WTC11 (cell line): ENCODE data around the gene TAMALIN. TPM values are rescaled to one million over a fixed set of nuclear protein-coding genes. Genes with fewer than 3 reads are reported as not detected.

Experiments used
- ATAC-seq: fragments of 200-7000 bp; cut with Tn5 transposase; 2 replicates; pipeline ENCODE4 v1.10.0; 2021; ENCODE audit warnings: mild to moderate bottlenecking, moderate library complexity
- CTCF ChIA-PET: fragments of 300-600 bp; sonication (Branson Sonifier 250); formaldehyde crosslinking; loops from one replicate; lab custom pipeline; 2021; ENCODE audit warnings: antibody characterized with exemption; lab: Charles Lee
- POLR2A ChIA-PET: fragments of 350-600 bp; sonication (Branson Sonifier 250); formaldehyde crosslinking; loops from one replicate; lab custom pipeline; 2021; ENCODE audit warnings: antibody characterized with exemption; lab: Charles Lee
- DNase-seq: peaks from one replicate; pipeline ENCODE4 v3.0.0; 2021; ENCODE audit warnings: low spot score
- H3K27ac Mint-ChIP-seq: 2 replicates; pipeline ENCODE4 v1.8.0; 2021; ENCODE audit warnings: mixed read lengths
- H3K27me3 Mint-ChIP-seq: 2 replicates; pipeline ENCODE4 v1.8.0; 2021; ENCODE audit warnings: low read depth, mild to moderate bottlenecking, moderate library complexity, mixed read lengths
- H3K36me3 Mint-ChIP-seq: 2 replicates; pipeline ENCODE4 v1.8.0; 2021; ENCODE audit warnings: mixed read lengths
- H3K4me1 Mint-ChIP-seq: 2 replicates; pipeline ENCODE4 v1.8.0; 2022; ENCODE audit warnings: mixed read lengths
- H3K4me3 Mint-ChIP-seq: 2 replicates; pipeline ENCODE4 v1.8.0; 2021; ENCODE audit warnings: mild to moderate bottlenecking, moderate library complexity, mixed read lengths
- H3K9me3 Mint-ChIP-seq: 2 replicates; pipeline ENCODE4 v1.8.0; 2021; ENCODE audit warnings: mixed read lengths
- AR ChIP-seq: fragments of 250-450 bp; sonication (Bioruptor Pico); IDR thresholded peaks from 2 replicates; pipeline ENCODE4 v1.9.0; 2021; ENCODE audit warnings: mild to moderate bottlenecking
- CTCF ChIP-seq: fragments of 200-600 bp; IDR thresholded peaks from 2 replicates; pipeline ENCODE4 v1.8.0; 2022; ENCODE audit warnings: antibody characterized with exemption
- FOXJ3 ChIP-seq: sonication (generic); formaldehyde crosslinking; IDR thresholded peaks from 2 replicates; pipeline ENCODE4 v1.9.0; 2021; ENCODE audit warnings: missing genetic modification reagents, mild to moderate bottlenecking, borderline replicate concordance
- GTF2I ChIP-seq: fragments of 250-450 bp; sonication (Bioruptor Pico); conservative IDR thresholded peaks from 2 replicates; pipeline ENCODE4 v1.4.0; 2021; ENCODE audit warnings: mild to moderate bottlenecking
- KAT7 ChIP-seq: sonication (generic); formaldehyde crosslinking; IDR thresholded peaks from 2 replicates; pipeline ENCODE4 v1.8.1; 2023; ENCODE audit warnings: missing genetic modification reagents, mild to moderate bottlenecking, borderline replicate concordance
- MXD4 ChIP-seq: fragments of 250-450 bp; sonication (Bioruptor Pico); IDR thresholded peaks from 2 replicates; pipeline ENCODE4 v1.8.0; 2021; ENCODE audit warnings: mild to moderate bottlenecking, moderate library complexity, borderline replicate concordance
- NR1H2 ChIP-seq: sonication (generic); formaldehyde crosslinking; IDR thresholded peaks from 2 replicates; pipeline ENCODE4 v1.9.0; 2021; ENCODE audit warnings: mild to moderate bottlenecking, moderate library complexity, missing genetic modification reagents
- SOX15 ChIP-seq: fragments of 250-450 bp; sonication (Bioruptor Pico); IDR thresholded peaks from 2 replicates; pipeline ENCODE4 v1.9.0; 2021; ENCODE audit warnings: mild to moderate bottlenecking
- TEAD1 ChIP-seq: sonication (generic); formaldehyde crosslinking; IDR thresholded peaks from 2 replicates; pipeline ENCODE4 v1.8.0; 2022; ENCODE audit warnings: mild to moderate bottlenecking, missing genetic modification reagents
- USF2 ChIP-seq: sonication (generic); formaldehyde crosslinking; IDR thresholded peaks from 2 replicates; pipeline ENCODE4 v1.8.1; 2023; ENCODE audit warnings: mild to moderate bottlenecking, missing genetic modification reagents, moderate library complexity
- ZBTB43 ChIP-seq: sonication (generic); formaldehyde crosslinking; IDR thresholded peaks from 2 replicates; pipeline ENCODE4 v1.8.1; 2023; ENCODE audit warnings: mild to moderate bottlenecking, missing genetic modification reagents
- ZNF232 ChIP-seq: sonication (generic); formaldehyde crosslinking; IDR thresholded peaks from 2 replicates; pipeline ENCODE4 v1.8.0; 2022; ENCODE audit warnings: mild to moderate bottlenecking, missing genetic modification reagents
- ZNF317 ChIP-seq: sonication (generic); formaldehyde crosslinking; IDR thresholded peaks from 2 replicates; pipeline ENCODE4 v1.8.1; 2023; ENCODE audit warnings: low read depth, mild to moderate bottlenecking, moderate library complexity, missing genetic modification reagents, borderline replicate concordance
- ZNF396 ChIP-seq: fragments of 250-450 bp; sonication (Bioruptor Pico); IDR thresholded peaks from 2 replicates; pipeline ENCODE4 v1.8.0; 2021; ENCODE audit warnings: mild to moderate bottlenecking, moderate library complexity, borderline replicate concordance
- ZNF425 ChIP-seq: fragments of 250-450 bp; sonication (Bioruptor Pico); conservative IDR thresholded peaks from 2 replicates; pipeline ENCODE4 v1.9.0; 2021; ENCODE audit warnings: mild to moderate bottlenecking
- total RNA-seq: library from RNA; stranded (reverse); gene quantifications from 3 replicates; pipeline ENCODE4 v1.2.3, GENCODE V29; 2021
- TF ChIP-seq, protein P1 (sequence below): fragments of 250-450 bp; sonication (Bioruptor Pico); IDR thresholded peaks from 2 replicates; pipeline ENCODE4 v1.9.0; 2021; ENCODE audit warnings: moderate library complexity, mild to moderate bottlenecking, inconsistent platforms, borderline replicate concordance
- TF ChIP-seq, protein P2 (sequence below): sonication (generic); formaldehyde crosslinking; IDR thresholded peaks from 2 replicates; pipeline ENCODE4 v1.8.0; 2023; ENCODE audit warnings: missing genetic modification reagents, mild to moderate bottlenecking, borderline replicate concordance

TAMALIN gene
- total RNA-seq, 1 experiment from 2014 or later, result 6.1 TPM

DNA sequence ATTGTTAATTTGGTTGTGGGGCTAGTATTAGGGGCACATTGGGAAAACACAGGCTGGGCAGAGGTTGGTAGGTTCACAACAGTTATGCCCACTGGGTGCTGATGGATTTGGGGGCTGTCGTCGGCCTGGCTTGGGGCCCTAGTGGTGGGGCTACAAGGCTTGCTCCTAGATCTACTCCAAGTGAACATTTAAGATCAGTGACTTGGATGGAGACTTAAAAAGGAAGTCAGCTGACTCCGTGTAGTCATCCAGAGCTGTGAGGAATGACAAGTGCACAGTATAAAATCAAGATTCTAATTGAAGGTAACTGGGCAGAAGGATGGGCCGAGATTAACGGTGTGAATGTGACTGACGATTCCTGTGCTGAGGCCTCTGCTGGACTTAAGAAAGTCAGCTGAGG lies 31.7 kb downstream of the TAMALIN start:
- DNase-seq (no peak), ATAC-seq (no peak)
- Mint-ChIP-seq H3K4me3 (peak overlapping the region; percentile 81), H3K4me1 (peaks cover 26% of the 10 kb centered on the region), H3K9me3 (no peaks in the 10 kb centered on the region), H3K27me3 (peaks cover 40% of the 10 kb centered on the region), H3K27ac (no peak overlapping the region; the same call in 1 of the 2 replicates), H3K36me3 (no peaks in the 10 kb centered on the region)
- CTCF ChIA-PET, result interaction anchor here (0.5 to 7.1 kb wide), 6 partner anchors 12 to 68 kb away, joined by 3 to 130 read pairs (median 4); partner anchors contain the start of gene ATG101
- no peak for TF ChIP-seq ZNF317 (CRISPR knock-in tag)
- TF ChIP-seq CTCF, result no peak
- TF ChIP-seq FOXJ3 (CRISPR knock-in tag), result no peak
- TF ChIP-seq USF2 (CRISPR knock-in tag), result no peak
- POLR2A ChIA-PET, result interaction anchor here (1.2 to 2.7 kb wide), 2 partner anchors 9 to 13 kb away, joined by 5 to 11 read pairs; partner anchors contain the start of gene NR4A1

DNA sequence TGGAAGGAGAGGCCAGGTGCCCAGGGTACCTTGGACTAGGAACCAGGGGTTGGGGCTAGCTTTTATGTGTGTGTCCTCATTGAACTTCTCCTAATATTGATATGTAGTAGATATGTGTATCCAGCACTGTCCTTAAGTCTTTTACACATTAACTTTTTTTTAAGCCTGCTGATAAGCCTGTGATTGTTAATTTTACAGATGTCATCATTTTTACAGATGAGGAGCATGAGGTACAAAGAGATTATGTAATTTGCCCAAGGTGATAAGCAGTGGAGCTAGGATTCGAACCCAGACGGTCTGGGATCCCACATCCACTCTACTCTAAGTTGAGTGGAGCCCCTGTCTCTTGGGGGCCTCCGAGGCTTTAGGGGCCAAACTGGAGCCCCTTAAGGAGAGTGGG lies 34.3 kb downstream of the TAMALIN start:
- DNase-seq, result no peak
- ATAC-seq, result no peak
- Mint-ChIP-seq H3K27ac (no peak overlapping the region), H3K4me3 (no peak overlapping the region), H3K36me3 (no peaks in the 10 kb centered on the region), H3K27me3 (peaks cover 14% of the 10 kb centered on the region), H3K4me1 (peaks cover 17% of the 10 kb centered on the region), H3K9me3 (no peaks in the 10 kb centered on the region)
- TF ChIP-seq KAT7 (CRISPR knock-in tag) (no peak), ZBTB43 (no peak), ZNF396 (CRISPR knock-in tag) (no peak), GTF2I (CRISPR knock-in tag) (no peak), NR1H2 (CRISPR knock-in tag) (no peak), ZNF425 (CRISPR knock-in tag) (no peak), TEAD1 (no peak), FOXJ3 (CRISPR knock-in tag) (no peak), SOX15 (CRISPR knock-in tag) (no peak), MXD4 (CRISPR knock-in tag) (no peak), ZNF232 (no peak), AR (CRISPR knock-in tag) (no peak)
- TF ChIP-seq, protein P1, sequence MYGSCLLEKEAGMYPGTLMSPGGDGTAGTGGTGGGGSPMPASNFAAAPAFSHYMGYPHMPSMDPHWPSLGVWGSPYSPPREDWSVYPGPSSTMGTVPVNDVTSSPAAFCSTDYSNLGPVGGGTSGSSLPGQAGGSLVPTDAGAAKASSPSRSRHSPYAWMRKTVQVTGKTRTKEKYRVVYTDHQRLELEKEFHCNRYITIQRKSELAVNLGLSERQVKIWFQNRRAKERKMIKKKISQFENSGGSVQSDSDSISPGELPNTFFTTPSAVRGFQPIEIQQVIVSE, result no peak
- TF ChIP-seq, protein P2, sequence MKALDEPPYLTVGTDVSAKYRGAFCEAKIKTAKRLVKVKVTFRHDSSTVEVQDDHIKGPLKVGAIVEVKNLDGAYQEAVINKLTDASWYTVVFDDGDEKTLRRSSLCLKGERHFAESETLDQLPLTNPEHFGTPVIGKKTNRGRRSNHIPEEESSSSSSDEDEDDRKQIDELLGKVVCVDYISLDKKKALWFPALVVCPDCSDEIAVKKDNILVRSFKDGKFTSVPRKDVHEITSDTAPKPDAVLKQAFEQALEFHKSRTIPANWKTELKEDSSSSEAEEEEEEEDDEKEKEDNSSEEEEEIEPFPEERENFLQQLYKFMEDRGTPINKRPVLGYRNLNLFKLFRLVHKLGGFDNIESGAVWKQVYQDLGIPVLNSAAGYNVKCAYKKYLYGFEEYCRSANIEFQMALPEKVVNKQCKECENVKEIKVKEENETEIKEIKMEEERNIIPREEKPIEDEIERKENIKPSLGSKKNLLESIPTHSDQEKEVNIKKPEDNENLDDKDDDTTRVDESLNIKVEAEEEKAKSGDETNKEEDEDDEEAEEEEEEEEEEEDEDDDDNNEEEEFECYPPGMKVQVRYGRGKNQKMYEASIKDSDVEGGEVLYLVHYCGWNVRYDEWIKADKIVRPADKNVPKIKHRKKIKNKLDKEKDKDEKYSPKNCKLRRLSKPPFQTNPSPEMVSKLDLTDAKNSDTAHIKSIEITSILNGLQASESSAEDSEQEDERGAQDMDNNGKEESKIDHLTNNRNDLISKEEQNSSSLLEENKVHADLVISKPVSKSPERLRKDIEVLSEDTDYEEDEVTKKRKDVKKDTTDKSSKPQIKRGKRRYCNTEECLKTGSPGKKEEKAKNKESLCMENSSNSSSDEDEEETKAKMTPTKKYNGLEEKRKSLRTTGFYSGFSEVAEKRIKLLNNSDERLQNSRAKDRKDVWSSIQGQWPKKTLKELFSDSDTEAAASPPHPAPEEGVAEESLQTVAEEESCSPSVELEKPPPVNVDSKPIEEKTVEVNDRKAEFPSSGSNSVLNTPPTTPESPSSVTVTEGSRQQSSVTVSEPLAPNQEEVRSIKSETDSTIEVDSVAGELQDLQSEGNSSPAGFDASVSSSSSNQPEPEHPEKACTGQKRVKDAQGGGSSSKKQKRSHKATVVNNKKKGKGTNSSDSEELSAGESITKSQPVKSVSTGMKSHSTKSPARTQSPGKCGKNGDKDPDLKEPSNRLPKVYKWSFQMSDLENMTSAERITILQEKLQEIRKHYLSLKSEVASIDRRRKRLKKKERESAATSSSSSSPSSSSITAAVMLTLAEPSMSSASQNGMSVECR, result no peak
- CTCF ChIA-PET, result interaction anchor here (0.9 to 7.1 kb wide), 2 partner anchors 16 to 42 kb away, joined by 3 to 130 read pairs; no protein-coding TSS in a partner anchor
- POLR2A ChIA-PET, result interaction anchor here (0.9 to 1.1 kb wide), 3 partner anchors 10 to 40 kb away, joined by 4 to 5 read pairs (median 4); partner anchors contain the start of gene NR4A1
